ENCODE measurements around the gene ZNF521. TPM values are rescaled to one million over a fixed set of nuclear protein-coding genes. Genes with fewer than 3 reads are reported as not detected.

ZNF521 gene
- total RNA-seq, 6 donors from 2014 or later = 4.7 to 37.7 (median 13.8) TPM

- H3K4me3 ChIP-seq = no peak overlapping the region
- H3K9me3 ChIP-seq = no peaks in the 10 kb centered on the region
- H3K36me3 ChIP-seq = no peaks in the 10 kb centered on the region
- H3K4me1 ChIP-seq = peaks cover 3 to 11% (median 5%) of the 10 kb centered on the region in 4 donors
- DNase-seq = no peak
- no peak for ATAC-seq (ENCODE audit: low FRiP score in 2 of 2)
- TF ChIP-seq EP300 (IDR thresholded peaks at IDR 0.05) = no peak
- no peak overlapping the region for H3K27ac ChIP-seq
- H3K27me3 ChIP-seq = no peaks in the 10 kb centered on the region
- 96 to 97% methylated on average over 6 of the region's 6 CpGs for WGBS, 2 donors
Measured at GRCh38 chr18:25072205-25072604, 279.8 kb downstream of the ZNF521 start.

GRCh38 chr18:25067275-25068025 is 284.5 kb downstream of the ZNF521 start:
- Histone ChIP-seq H3K4me3 (no peak overlapping the region), H3K27ac (no peak overlapping the region), H3K9me3 (no peaks in the 10 kb centered on the region), H3K36me3 (no peaks in the 10 kb centered on the region), H3K4me1 (no peaks in the 10 kb centered on the region), H3K27me3 (no peaks in the 10 kb centered on the region)
- WGBS, 2 donors = 59 to 68% methylated on average over 5 of the region's 5 CpGs
- no peak for DNase-seq
- ATAC-seq (ENCODE audit: low FRiP score in 2 of 2) = no peak
- TF ChIP-seq POLR2A (IDR thresholded peaks at IDR 0.05) = no peak
- no peak for TF ChIP-seq EP300 (IDR thresholded peaks at IDR 0.05)
- TF ChIP-seq CTCF (IDR thresholded peaks at IDR 0.05) = no peak
- TF ChIP-seq POLR2AphosphoS5 (IDR thresholded peaks at IDR 0.05) = no peak

- ATAC-seq (ENCODE audit: low FRiP score in 2 of 2) (no peak), DNase-seq (no peak)
- Histone ChIP-seq H3K27me3 (no peaks in the 10 kb centered on the region), H3K36me3 (no peaks in the 10 kb centered on the region), H3K4me1 (no peaks in the 10 kb centered on the region), H3K27ac (no peak overlapping the region), H3K4me3 (no peak overlapping the region), H3K9me3 (no peaks in the 10 kb centered on the region)
- 58 to 65% methylated on average over 3 of the region's 3 CpGs for WGBS, 2 donors
- no peak for TF ChIP-seq CTCF (IDR thresholded peaks at IDR 0.05)
- TF ChIP-seq POLR2AphosphoS5 (IDR thresholded peaks at IDR 0.05) = no peak
- TF ChIP-seq POLR2A (IDR thresholded peaks at IDR 0.05) = no peak
- no peak for TF ChIP-seq EP300 (IDR thresholded peaks at IDR 0.05)
Measured at GRCh38 chr18:25066516-25066915, 285.4 kb downstream of the ZNF521 start.

GRCh38 chr18:25062720-25063119 is 289.2 kb downstream of the ZNF521 start:
- TF ChIP-seq CTCF (IDR thresholded peaks at IDR 0.05) (no peak), POLR2A (IDR thresholded peaks at IDR 0.05) (no peak), POLR2AphosphoS5 (IDR thresholded peaks at IDR 0.05) (no peak), EP300 (IDR thresholded peaks at IDR 0.05) (no peak)
- H3K27me3 ChIP-seq = no peaks in the 10 kb centered on the region
- H3K4me1 ChIP-seq = no peaks in the 10 kb centered on the region
- no peak overlapping the region for H3K4me3 ChIP-seq
- H3K9me3 ChIP-seq = no peaks in the 10 kb centered on the region
- DNase-seq (no peak), ATAC-seq (ENCODE audit: low FRiP score in 2 of 2) (no peak)
- WGBS, 2 donors = 92 to 100% methylated on average over 1 of the region's 1 CpG
- H3K36me3 ChIP-seq = no peaks in the 10 kb centered on the region
- H3K27ac ChIP-seq = no peak overlapping the region

GRCh38 chr18:25061395-25061794 is 290.6 kb downstream of the ZNF521 start:
- ATAC-seq (ENCODE audit: low FRiP score in 2 of 2) (no peak), DNase-seq (no peak)
- no peaks in the 10 kb centered on the region for H3K9me3 ChIP-seq
- H3K4me3 ChIP-seq = no peak overlapping the region
- H3K27me3 ChIP-seq = no peaks in the 10 kb centered on the region
- H3K27ac ChIP-seq = no peak overlapping the region
- TF ChIP-seq CTCF (IDR thresholded peaks at IDR 0.05) (no peak), POLR2A (IDR thresholded peaks at IDR 0.05) (no peak), EP300 (IDR thresholded peaks at IDR 0.05) (no peak), POLR2AphosphoS5 (IDR thresholded peaks at IDR 0.05) (no peak)
- WGBS, 2 donors = 93 to 95% methylated on average over 2 of the region's 2 CpGs
- no peaks in the 10 kb centered on the region for H3K4me1 ChIP-seq
- no peaks in the 10 kb centered on the region for H3K36me3 ChIP-seq

All from upper lobe of left lung (tissue), 6 donors.